Measurements from ENCODE around the gene LILRB4. TPM values are rescaled to one million over a fixed set of nuclear protein-coding genes. Genes with fewer than 3 reads are reported as not detected.
"Not testable (repeated sequence)": the region's sequence is repeated elsewhere in the genome, so short reads cannot be mapped to it uniquely, and the experiment has no call there.

Gene LILRB4
- total and polyA plus RNA-seq, 10 donors: 11.2 to 40.3 (median 24.8) TPM

DNA sequence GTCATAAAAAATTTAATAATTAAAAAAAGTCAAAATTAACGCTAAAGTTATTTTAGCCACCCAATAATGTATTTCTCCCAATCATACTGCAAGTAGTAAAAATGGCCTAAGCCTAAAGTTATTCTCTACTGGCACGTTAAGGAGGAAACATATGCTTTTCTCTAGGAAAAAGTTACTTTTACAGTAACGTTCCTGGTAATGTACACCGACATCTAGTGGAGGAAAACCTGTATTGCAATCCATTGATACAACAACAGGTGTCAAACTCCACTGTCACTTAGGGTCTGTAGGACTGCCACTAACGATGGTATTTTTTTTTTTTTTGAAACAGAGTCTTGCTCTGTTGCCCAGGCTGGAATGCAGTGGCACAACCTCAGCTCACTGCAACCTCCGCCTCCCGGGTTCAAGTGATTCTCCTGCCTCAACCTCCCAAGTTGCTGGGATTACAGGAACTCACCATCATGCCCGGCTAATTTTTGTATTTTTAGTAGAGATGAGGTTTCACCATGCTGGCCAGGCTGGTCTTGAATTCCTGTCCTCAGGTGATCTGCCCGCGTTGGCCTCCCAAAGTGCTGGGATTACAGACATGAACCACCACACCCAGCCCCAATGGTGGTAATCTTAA, 13.5 kb downstream of the LILRB4 start:
- DNase-seq; H3K4me3 ChIP-seq; H3K36me3 ChIP-seq; intact Hi-C loops (cut with DNase I; ENCODE audit: low total_unique reads); H3K9me3 ChIP-seq; H3K27ac ChIP-seq: not testable (repeated sequence)
- WGBS, 5 donors: 26 to 33% (median 29%) methylated on average over 10 of the region's 10 CpGs
- peaks cover 0 to 11% (median 0%) of the 10 kb centered on the region in 6 donors for H3K4me1 ChIP-seq
- peaks cover 0 to 41% (median 0%) of the 10 kb centered on the region in 7 donors for H3K27me3 ChIP-seq (replicated peaks in 1 of 7)
- TF ChIP-seq CTCF (IDR thresholded peaks at IDR 0.05 in 8 of 11, conservative IDR thresholded peaks at IDR 0.05 in 3 of 11): peak; percentile 62 to 89 (median 83)

DNA sequence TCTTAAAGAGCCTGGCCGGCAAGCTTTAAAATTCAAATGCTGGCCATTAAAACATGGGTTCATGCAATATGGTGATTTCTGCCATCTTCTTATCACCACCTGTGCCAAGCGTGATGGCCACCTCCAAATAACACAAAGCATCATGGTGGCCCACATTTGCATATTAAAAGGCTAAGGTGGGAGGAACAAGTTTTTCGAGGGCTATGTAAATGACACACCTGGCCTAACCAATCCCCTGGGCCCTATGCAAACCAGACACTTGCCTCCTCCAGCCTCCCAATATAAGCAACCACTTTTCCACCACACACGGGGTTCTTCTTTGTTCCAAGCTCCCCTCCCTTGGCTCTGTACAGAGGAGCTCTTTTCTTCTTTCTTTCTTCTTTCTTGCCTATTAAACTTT, 14.4 kb downstream of the LILRB4 start:
- Histone ChIP-seq H3K9me3 (no peaks in the 10 kb centered on the region), H3K27ac (no peak overlapping the region), H3K4me1 (peaks cover 0 to 9% (median 0%) of the 10 kb centered on the region in 6 donors), H3K36me3 (no peaks in the 10 kb centered on the region), H3K4me3 (no peak overlapping the region), H3K27me3 (replicated peaks in 1 of 7) (peaks cover 0 to 38% (median 0%) of the 10 kb centered on the region in 7 donors)
- no peak for DNase-seq
- TF ChIP-seq POLR2AphosphoS5 (IDR thresholded peaks at IDR 0.05) (no peak), POLR2A (IDR thresholded peaks at IDR 0.05) (no peak), CTCF (IDR thresholded peaks at IDR 0.05 in 8 of 11, conservative IDR thresholded peaks at IDR 0.05 in 3 of 11) (no peak)
- intact Hi-C loops (cut with DNase I; ENCODE audit: low total_unique reads): no loop called here
- WGBS, 5 donors: 58 to 71% (median 59%) methylated on average over 4 of the region's 4 CpGs

DNA sequence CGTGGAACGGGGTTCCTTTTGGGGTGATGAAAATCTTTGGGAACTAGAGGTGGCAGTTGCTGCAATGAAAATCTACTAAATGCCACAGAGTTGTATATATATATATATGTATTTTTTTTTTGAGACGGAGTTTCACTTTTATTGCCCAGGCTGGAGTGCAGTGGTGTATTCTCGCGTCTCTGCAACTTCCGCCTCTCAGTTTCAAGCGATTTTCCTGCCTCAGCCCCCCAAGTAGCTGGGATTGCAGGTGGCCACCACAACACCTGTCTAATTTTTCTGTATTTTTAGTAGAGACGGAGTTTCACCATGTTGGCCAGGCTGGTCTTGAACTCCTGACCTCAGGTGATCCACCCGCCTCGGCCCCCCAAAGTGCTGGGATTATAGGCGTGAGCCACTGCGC, 18.8 kb downstream of the LILRB4 start:
- H3K4me3 ChIP-seq; H3K27ac ChIP-seq; intact Hi-C loops (cut with DNase I; ENCODE audit: low total_unique reads); H3K4me1 ChIP-seq; DNase-seq; H3K36me3 ChIP-seq; H3K9me3 ChIP-seq: not testable (repeated sequence)
- WGBS, 5 donors: 76 to 84% (median 81%) methylated on average over 12 of the region's 12 CpGs
- peaks cover 0 to 67% (median 0%) of the 10 kb centered on the region in 7 donors for H3K27me3 ChIP-seq (replicated peaks in 1 of 7)

- peaks cover 0 to 70% (median 0%) of the 10 kb centered on the region in 7 donors for H3K27me3 ChIP-seq (replicated peaks in 1 of 7)
- 52 to 60% (median 58%) methylated on average over 7 of the region's 7 CpGs for WGBS, 5 donors
- intact Hi-C loops (cut with DNase I; ENCODE audit: low total_unique reads): no loop called here
- TF ChIP-seq CTCF (IDR thresholded peaks at IDR 0.05 in 8 of 11, conservative IDR thresholded peaks at IDR 0.05 in 3 of 11) (no peak), POLR2AphosphoS5 (IDR thresholded peaks at IDR 0.05) (no peak), POLR2A (IDR thresholded peaks at IDR 0.05) (no peak)
- no peaks in the 10 kb centered on the region for H3K9me3 ChIP-seq
- H3K4me3 ChIP-seq: no peak overlapping the region
- H3K36me3 ChIP-seq: no peaks in the 10 kb centered on the region
- no peaks in the 10 kb centered on the region for H3K4me1 ChIP-seq
- no peak overlapping the region for H3K27ac ChIP-seq
- no peak for DNase-seq
These were observed 19.6 kb downstream of the LILRB4 start for GRCh38 chr19:54682306-54682856.

All from spleen (tissue), 11 donors.